Cardiac fibroblast (primary cell): ENCODE measurements around the gene CAPN13.

ENCODE experiments used
- DNase-seq, 2 donors: peaks; one replicate each; pipeline versions ENCODE4 v3.0.0 to v3.0.0-alpha.2; 2010; ENCODE audit warnings: low read depth in 2 of 2
- H3K4me3 ChIP-seq, 2 donors: replicated peaks in 1 of 2; 1 replicate in 1 of 2; 2 replicates in 1 of 2; pipeline ENCODE4 v1.5.1; 2011; ENCODE audit warnings: low read depth in 2 of 2, low read length in 2 of 2, mild to moderate bottlenecking in 2 of 2, moderate library complexity in 1 of 2
- TF ChIP-seq, protein P1 (sequence below): IDR thresholded peaks from one replicate; pipeline ENCODE4 v1.5.1; 2011; ENCODE audit warnings: low read depth, mild to moderate bottlenecking, low read length, inconsistent platforms

The CAPN13 gene

DNA sequence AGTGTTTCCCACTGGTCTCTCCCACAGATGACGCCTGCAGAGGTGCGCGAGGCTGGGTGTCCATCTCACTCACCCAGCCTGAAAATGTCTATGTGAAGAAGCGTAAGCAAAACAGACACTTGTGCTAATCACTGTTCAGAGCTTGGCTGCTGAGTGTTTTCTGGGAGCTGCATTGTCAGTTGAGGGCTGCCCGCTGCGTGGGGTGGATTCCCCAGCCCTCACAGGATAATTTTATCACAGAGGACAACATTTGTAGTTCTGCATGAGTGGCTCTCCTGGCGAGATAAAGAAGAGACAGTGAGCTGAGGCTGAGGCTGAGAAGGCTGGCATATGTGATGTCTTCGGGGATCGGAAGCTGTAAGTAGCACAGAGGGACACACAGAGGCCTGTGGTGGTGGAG is 16.2 kb upstream of the CAPN13 start:
- DNase-seq = no peak
- no peak overlapping the region for H3K4me3 ChIP-seq
- TF ChIP-seq, protein P1, sequence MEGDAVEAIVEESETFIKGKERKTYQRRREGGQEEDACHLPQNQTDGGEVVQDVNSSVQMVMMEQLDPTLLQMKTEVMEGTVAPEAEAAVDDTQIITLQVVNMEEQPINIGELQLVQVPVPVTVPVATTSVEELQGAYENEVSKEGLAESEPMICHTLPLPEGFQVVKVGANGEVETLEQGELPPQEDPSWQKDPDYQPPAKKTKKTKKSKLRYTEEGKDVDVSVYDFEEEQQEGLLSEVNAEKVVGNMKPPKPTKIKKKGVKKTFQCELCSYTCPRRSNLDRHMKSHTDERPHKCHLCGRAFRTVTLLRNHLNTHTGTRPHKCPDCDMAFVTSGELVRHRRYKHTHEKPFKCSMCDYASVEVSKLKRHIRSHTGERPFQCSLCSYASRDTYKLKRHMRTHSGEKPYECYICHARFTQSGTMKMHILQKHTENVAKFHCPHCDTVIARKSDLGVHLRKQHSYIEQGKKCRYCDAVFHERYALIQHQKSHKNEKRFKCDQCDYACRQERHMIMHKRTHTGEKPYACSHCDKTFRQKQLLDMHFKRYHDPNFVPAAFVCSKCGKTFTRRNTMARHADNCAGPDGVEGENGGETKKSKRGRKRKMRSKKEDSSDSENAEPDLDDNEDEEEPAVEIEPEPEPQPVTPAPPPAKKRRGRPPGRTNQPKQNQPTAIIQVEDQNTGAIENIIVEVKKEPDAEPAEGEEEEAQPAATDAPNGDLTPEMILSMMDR = no peak

DNA sequence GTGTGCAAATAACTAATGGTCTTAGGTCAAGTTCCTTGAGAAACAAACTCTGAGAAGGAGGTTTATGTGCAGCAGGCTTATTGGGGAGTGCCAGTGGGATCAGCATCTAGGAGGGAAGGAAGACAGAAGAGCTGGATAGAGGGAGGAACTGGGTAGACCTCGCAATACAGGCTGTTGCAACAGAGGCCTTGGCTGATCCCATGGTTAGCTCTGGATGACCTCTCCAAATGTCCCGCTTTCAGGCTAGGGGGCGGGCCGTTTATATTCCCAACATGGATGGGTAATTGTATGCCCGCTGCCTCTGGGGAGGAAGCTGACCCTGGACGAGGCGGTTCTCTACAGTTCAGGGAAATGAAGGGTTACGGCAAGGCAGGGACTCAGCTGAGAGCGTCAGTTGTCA is 14.7 kb upstream of the CAPN13 start:
- no peak overlapping the region for H3K4me3 ChIP-seq
- TF ChIP-seq, protein P1 = no peak
- no peak for DNase-seq

DNA sequence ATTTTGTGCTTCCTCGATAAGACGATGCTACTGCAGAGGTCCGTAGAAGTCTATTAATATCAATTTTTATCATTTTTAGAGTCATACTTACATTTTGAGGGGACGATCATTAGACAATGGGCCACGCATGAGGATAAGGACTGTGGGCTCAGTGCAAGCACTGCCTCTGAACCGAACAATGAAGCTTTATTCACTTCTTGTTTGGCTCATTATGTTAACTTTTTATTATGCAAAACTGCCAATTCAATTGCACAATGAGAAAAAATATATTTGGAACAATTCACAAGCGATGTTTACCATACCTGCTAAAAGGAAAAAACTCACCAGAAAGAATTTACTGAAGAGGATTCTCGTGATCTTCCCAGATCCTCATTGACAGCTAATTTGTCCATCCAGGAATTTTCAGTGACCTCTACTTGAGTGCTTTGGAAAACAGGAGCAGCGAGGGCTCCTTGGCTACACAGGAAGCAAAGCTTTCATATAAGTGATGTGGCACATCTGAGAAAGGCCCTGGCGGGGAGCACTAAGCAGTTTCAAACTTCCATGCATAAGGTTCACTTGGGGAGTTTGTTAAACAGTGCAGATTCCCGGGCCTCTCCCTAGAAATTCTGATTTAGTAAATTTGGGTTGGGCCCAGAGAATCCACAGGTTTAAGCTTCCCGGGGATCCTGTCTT is 13.3 kb upstream of the CAPN13 start:
- H3K4me3 ChIP-seq = no peak overlapping the region
- TF ChIP-seq, protein P1 = no peak
- no peak for DNase-seq

DNA sequence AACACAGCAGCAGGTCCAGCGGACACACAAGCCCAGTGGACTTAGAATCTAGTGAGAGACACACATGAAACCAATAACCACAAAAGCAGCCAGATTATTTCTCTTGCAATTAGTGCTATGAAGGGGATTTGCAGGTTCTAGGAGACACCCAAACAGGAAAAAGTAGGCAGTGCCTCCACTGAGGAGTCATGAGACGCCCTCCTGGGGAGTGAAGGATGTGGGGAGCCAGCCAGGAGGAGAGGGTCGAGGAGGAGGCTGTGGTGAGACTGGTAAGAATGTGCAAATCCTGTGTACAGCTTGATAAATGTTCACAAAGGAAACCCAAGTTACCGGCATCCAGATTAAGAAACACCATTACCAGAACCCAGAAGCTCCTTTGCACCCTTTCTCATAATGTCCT is 2.7 kb upstream of the CAPN13 start:
- DNase-seq = no peak
- TF ChIP-seq, protein P1 = no peak

DNA sequence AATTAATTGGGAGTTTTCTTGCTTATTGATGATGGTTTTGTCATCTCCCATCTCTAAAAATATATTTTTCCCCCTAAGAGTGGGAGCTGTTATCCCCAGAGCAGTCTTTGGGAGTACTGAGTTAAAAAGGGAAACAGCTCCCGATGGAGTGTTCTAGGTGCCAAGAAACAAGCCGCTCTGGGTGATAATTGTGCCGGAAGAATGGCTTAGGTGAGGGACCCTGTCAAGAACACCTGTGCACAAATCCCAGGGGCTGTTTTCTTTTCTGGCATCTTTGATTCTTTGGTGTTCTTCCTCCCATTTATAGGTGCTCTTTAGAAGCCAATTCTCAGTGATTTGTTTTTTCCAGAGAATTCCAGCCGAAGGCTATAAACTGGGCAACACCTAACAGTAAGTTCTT is 1.4 kb upstream of the CAPN13 start:
- no peak overlapping the region for H3K4me3 ChIP-seq
- TF ChIP-seq, protein P1 = no peak
- DNase-seq = no peak

More for the DNA sequence above, 2.7 kb upstream of the CAPN13 start:
- H3K4me3 ChIP-seq = no peak overlapping the region

DNA sequence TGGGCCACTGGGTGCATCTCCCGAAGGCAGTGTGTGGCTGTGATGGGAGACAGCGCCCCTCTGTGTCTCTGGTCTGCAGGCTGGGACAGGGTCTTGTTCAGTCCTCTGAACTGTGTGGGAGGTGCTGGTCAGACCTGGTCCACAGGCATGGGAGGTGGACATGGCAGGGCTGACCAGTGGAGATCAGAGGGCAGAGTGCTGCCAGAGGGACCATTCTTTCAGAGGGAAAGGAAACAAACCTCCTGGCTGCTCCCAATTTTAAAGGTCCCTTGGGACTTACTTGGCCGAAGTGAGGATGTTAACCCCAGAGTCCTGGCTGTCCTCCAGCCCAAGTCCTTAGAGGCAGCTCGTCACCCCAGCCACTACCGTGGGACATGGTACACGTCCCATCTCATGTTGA is 4.0 kb downstream of the CAPN13 start:
- no peak overlapping the region for H3K4me3 ChIP-seq
- DNase-seq = no peak
- TF ChIP-seq, protein P1 = no peak

DNA sequence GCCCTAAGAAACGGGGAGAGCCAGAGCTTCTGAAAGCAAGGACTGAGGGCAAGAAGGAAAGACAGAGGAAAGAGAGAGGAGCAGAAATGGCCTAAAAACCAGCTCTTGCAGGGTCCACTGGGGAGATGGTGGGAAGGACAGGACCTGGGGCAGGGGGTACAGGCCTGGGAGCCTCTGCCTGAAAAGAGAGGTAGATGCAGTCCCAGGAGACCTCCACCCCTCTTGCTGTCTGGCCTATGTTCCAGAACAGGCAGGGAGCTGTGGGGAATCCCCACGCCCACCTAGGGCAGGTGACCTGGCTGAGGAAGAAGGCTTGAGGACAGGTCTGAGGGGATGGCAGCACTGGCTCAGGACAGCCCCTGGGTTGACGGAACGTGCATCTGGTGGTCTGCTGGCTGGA is 4.6 kb downstream of the CAPN13 start:
- H3K4me3 ChIP-seq = no peak overlapping the region
- DNase-seq = no peak
- TF ChIP-seq, protein P1 = no peak
